OCI-LY7 (cell line): ENCODE results near the gene TARM1.

Experiments used
- CTCF ChIP-seq: fragments of 200-600 bp; sonication (generic); conservative IDR thresholded peaks from 2 replicates; pipeline ENCODE4 v1.5.1; 2014; ENCODE audit warnings: mild to moderate bottlenecking, antibody characterized with exemption, low read length, moderate library complexity, mixed read lengths
- EZH2phosphoT487 ChIP-seq: fragments of 200-600 bp; sonication (generic); IDR thresholded peaks from 2 replicates; pipeline ENCODE4 v1.6.1; 2018; ENCODE audit warnings: low read depth, borderline replicate concordance, mild to moderate bottlenecking, mixed run types, antibody characterized with exemption, low read length, moderate library complexity, mixed read lengths

GRCh38 chr19:54128796-54129616 lies 47.8 kb upstream of the TARM1 start:
- TF ChIP-seq CTCF (no peak), EZH2phosphoT487 (no peak)
